ENCODE results near the gene CTRB1.

The CTRB1 gene

DNA sequence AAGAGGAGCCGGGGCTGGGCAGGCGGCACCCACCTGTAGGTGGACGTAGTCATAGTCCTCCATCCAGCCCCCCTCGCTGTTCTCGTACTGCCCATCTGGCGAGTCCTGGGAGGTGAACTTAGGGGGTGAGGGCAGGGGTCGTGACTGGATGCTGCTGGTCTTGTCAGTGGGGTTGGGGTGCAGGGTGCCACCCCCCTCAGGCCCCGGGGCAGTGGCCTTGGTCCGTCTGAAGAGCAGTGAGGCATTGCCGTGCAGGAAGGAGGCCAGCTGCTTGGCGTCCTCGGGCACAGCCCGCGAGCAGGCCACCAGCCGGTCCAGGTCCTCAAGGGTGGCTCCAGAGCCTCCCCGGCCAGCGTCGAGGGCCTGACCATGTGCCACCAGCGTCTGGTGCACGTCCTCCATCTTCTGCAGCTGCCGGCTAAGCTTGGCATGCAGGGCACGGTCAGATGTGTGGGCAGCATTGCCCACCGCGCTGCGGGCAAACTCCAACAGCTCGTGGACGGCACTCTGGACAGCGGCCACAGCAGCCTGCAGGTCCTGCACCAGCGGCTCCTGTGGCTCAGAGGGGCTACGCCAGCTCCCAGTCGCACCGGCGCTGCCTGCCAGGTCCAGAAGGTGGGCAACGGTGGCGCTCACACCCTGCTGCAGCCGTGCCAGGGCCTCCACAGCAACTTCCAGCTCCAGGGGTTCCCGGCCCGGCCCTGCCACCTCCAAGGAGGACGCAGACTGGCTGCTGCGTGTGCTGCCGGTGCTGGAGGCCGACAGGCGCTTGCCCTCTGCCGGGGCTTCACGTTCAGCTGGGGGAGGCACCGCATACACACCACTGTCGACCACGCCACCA is 16.3 kb downstream of the CTRB1 start:
- no peak for DNase-seq (ENCODE audit: extremely low spot score)
- CTCF ChIA-PET, result no interaction called here
- POLR2A ChIA-PET, result no interaction called here
- TF ChIP-seq CTBP1 (IDR thresholded peaks at IDR 0.05; ENCODE audit: borderline replicate concordance), result no peak
- TF ChIP-seq FOXA1 (IDR thresholded peaks at IDR 0.05), result no peak
- TF ChIP-seq ARNT (IDR thresholded peaks at IDR 0.05), result no peak
- no peak for TF ChIP-seq HDGF (IDR thresholded peaks at IDR 0.05; ENCODE audit: borderline replicate concordance)
- no peak for TF ChIP-seq TARDBP (IDR thresholded peaks at IDR 0.05)
- no peak for TF ChIP-seq L3MBTL2 (conservative IDR thresholded peaks at IDR 0.05)
- TF ChIP-seq ELF4 (IDR thresholded peaks at IDR 0.05), result no peak
- no peak for TF ChIP-seq ZNF384 (IDR thresholded peaks at IDR 0.05)
- TF ChIP-seq LEF1 (IDR thresholded peaks at IDR 0.05; ENCODE audit: borderline replicate concordance), result no peak
- TF ChIP-seq FOXM1 (IDR thresholded peaks at IDR 0.05; ENCODE audit: borderline replicate concordance), result no peak
- TF ChIP-seq BHLHE40 (IDR thresholded peaks at IDR 0.05; ENCODE audit: borderline replicate concordance), result no peak
- TF ChIP-seq SUZ12 (IDR thresholded peaks at IDR 0.05), result no peak
- TF ChIP-seq, protein P1, sequence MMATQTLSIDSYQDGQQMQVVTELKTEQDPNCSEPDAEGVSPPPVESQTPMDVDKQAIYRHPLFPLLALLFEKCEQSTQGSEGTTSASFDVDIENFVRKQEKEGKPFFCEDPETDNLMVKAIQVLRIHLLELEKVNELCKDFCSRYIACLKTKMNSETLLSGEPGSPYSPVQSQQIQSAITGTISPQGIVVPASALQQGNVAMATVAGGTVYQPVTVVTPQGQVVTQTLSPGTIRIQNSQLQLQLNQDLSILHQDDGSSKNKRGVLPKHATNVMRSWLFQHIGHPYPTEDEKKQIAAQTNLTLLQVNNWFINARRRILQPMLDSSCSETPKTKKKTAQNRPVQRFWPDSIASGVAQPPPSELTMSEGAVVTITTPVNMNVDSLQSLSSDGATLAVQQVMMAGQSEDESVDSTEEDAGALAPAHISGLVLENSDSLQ (IDR thresholded peaks at IDR 0.05), result no peak
- TF ChIP-seq FOXK2 (IDR thresholded peaks at IDR 0.05), result no peak
- no peak for TF ChIP-seq SP1 (IDR thresholded peaks at IDR 0.05)
- no peak for TF ChIP-seq NFRKB (IDR thresholded peaks at IDR 0.05)

DNA sequence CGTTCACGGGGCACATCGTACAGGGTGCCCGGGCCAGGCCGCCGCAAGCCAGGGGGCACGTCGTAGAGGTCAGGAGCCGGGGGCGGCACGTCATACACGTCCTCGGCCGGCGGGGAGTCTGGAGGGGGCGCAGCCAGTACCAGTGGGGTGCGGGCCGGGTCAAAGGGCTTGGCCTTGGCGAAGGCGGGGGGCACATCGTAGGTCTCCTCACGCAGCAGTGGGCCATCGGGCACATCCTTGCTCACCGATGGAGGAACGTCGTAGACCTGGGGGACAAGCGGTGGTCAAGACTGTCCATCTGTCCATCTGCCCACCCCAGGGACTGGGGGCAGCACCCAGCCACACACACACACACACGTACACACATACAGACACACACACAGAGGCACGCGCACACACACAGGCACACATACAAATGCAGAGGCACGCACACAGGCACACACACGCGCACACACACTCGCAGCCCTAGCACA is 17.0 kb downstream of the CTRB1 start:
- ChIA-PET POLR2A (no interaction called here), CTCF (no interaction called here)
- no peak for DNase-seq (ENCODE audit: extremely low spot score)
- TF ChIP-seq ELF4 (IDR thresholded peaks at IDR 0.05) (no peak), TARDBP (IDR thresholded peaks at IDR 0.05) (no peak), ARNT (IDR thresholded peaks at IDR 0.05) (no peak), CTBP1 (IDR thresholded peaks at IDR 0.05; ENCODE audit: borderline replicate concordance) (no peak), ZNF384 (IDR thresholded peaks at IDR 0.05) (no peak), FOXA1 (IDR thresholded peaks at IDR 0.05) (no peak), FOXM1 (IDR thresholded peaks at IDR 0.05; ENCODE audit: borderline replicate concordance) (no peak), L3MBTL2 (conservative IDR thresholded peaks at IDR 0.05) (no peak), SUZ12 (IDR thresholded peaks at IDR 0.05) (no peak), LEF1 (IDR thresholded peaks at IDR 0.05; ENCODE audit: borderline replicate concordance) (no peak), BHLHE40 (IDR thresholded peaks at IDR 0.05; ENCODE audit: borderline replicate concordance) (no peak), SP1 (IDR thresholded peaks at IDR 0.05) (no peak), NFRKB (IDR thresholded peaks at IDR 0.05) (no peak), HDGF (IDR thresholded peaks at IDR 0.05; ENCODE audit: borderline replicate concordance) (no peak), FOXK2 (IDR thresholded peaks at IDR 0.05) (no peak)
- TF ChIP-seq, protein P1 (IDR thresholded peaks at IDR 0.05), result no peak

DNA sequence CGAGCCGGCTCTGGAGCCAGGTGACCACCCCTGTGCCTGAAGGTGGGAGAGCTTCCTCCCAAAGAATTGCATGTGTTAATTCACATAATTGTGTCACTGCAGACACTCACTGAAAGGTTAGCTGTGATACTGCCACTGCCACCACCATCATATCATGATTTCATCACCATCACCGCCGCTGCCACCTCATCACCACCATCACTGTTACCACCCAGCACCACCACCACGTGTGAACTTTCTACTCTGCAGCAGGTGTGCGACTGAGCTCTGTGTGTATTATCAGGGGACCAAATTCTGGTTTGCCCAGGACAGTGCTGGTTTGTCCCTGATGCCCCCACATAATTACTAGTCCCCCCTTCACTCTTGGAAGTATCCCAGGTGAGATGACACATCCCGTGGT is 17.4 kb downstream of the CTRB1 start:
- DNase-seq (ENCODE audit: extremely low spot score), result no peak
- CTCF ChIA-PET, result no interaction called here
- POLR2A ChIA-PET, result no interaction called here
- TF ChIP-seq LEF1 (IDR thresholded peaks at IDR 0.05; ENCODE audit: borderline replicate concordance), result no peak
- TF ChIP-seq CTBP1 (IDR thresholded peaks at IDR 0.05; ENCODE audit: borderline replicate concordance), result no peak
- TF ChIP-seq SUZ12 (IDR thresholded peaks at IDR 0.05), result no peak
- TF ChIP-seq, protein P1 (IDR thresholded peaks at IDR 0.05), result no peak
- no peak for TF ChIP-seq FOXA1 (IDR thresholded peaks at IDR 0.05)
- TF ChIP-seq HDGF (IDR thresholded peaks at IDR 0.05; ENCODE audit: borderline replicate concordance), result no peak
- no peak for TF ChIP-seq ELF4 (IDR thresholded peaks at IDR 0.05)

DNA sequence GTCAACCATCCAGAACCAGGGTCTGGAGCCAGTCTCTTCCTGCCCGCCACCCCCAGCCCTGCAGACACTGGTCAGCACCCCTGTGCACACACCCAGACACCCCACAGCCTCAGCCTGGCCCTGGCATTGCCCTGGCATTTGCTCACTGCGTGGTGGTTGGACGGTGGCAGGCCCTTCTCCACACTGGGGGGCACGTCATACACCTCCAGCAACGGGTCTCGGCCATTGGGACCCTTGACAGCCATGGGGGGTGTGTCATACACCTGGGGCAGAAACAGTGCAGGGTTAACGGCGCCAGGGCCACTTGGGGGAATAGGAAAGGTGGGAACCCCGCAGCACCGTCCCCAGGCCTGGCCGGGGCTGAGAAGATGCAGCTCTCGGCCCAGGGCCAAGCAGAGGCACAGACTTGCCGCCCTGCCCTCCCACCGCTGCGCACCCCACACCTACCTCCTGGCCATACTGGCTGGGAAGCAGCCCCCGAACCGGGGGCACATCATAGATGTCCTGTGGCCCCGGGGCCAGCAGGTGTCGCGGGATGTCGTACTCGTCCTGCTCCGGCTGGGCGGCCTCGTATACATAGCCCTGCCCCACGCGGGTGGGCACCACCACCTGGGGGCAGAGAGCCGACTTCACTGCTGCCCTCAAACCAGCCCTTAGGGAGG is 18.1 kb downstream of the CTRB1 start:
- ChIA-PET CTCF (no interaction called here), POLR2A (no interaction called here)
- TF ChIP-seq NFRKB (IDR thresholded peaks at IDR 0.05) (no peak), BHLHE40 (IDR thresholded peaks at IDR 0.05; ENCODE audit: borderline replicate concordance) (no peak), L3MBTL2 (conservative IDR thresholded peaks at IDR 0.05) (no peak), CTBP1 (IDR thresholded peaks at IDR 0.05; ENCODE audit: borderline replicate concordance) (no peak), FOXA1 (IDR thresholded peaks at IDR 0.05) (no peak), TARDBP (IDR thresholded peaks at IDR 0.05) (no peak)
- TF ChIP-seq, protein P1 (IDR thresholded peaks at IDR 0.05), result no peak
- DNase-seq (ENCODE audit: extremely low spot score), result no peak

DNA sequence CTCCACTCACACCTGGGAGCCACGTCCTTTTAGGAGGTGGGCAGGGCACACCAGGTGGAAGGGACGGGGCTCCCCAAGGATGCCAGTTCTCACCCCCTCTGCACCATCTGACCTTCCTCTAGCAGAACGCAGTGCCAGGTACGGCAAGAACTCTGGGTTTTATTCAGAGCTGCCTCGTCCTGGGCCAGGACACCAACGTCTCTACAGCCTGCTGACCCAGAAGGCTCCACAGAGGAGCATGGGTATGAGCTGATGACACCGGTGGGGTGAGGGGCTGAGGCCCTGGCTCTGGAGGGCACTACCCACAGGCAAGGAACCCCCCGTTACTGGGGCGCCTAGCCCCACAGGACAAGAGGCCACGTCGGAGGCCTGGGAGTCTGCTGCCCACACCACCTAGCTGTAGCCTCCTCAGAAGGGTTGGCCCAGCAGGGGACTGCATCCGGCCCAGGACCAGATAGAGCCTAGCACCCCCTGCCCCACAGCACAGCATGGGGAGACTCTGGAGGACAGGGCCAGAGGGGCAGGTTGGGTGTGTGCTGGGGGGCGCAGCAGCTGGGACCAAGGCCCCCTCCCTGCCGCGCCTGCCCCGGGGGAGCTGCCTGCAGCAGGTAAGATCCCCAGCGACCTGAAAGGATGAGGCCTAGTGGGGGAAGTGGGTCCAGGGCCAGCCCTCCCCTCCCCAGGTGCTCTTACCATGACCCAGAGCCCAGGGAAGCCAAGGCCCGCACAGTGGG is 18.8 kb downstream of the CTRB1 start:
- no peak for DNase-seq (ENCODE audit: extremely low spot score)
- ChIA-PET CTCF (interaction anchor here (0.6 kb wide), 1 partner anchor 142 kb away, joined by 4 read pairs; no protein-coding TSS in a partner anchor), POLR2A (no interaction called here)
- TF ChIP-seq FOXK2 (IDR thresholded peaks at IDR 0.05) (no peak), SUZ12 (IDR thresholded peaks at IDR 0.05) (no peak), ELF4 (IDR thresholded peaks at IDR 0.05) (no peak)

Data from HEK293T (cell line).